NCI-H1436 (cell line): ENCODE data around the gene ARL15.

Source experiments
- DNase-seq: peaks from one replicate; lab custom pipeline; 2025; lab: John Stamatoyannopoulos, UW

The ARL15 gene

GRCh38 chr5:54313311-54314270 is 3.2 kb upstream of the ARL15 start:
- no peak for DNase-seq

- no peak for DNase-seq
Observed at GRCh38 chr5:54312499-54312898, 2.1 kb upstream of the ARL15 start.

GRCh38 chr5:54311176-54311677 is 854 bp upstream of the ARL15 start:
- DNase-seq = no peak

GRCh38 chr5:54309691-54310432 is 511 bp downstream of the ARL15 start:
- DNase-seq = no peak

DNA sequence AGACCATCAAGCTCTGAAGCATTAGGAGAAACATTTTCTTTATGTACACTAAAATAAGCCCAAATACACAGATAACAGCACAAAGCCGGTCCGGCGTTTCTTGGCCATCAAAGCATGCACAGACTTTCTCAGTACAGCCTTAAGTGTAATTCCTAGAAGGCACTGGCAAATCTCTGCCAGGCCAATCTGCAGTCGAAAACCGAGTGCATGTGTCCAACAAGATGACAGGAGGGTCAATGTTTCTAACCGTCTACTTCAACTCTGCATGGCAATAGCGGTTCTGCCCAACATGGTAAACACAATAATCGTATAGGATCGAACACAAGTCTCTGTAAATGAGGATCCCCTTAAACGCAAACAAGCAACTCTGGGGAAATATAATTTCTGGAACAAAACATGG is 1.1 kb downstream of the ARL15 start:
- DNase-seq = no peak

DNA sequence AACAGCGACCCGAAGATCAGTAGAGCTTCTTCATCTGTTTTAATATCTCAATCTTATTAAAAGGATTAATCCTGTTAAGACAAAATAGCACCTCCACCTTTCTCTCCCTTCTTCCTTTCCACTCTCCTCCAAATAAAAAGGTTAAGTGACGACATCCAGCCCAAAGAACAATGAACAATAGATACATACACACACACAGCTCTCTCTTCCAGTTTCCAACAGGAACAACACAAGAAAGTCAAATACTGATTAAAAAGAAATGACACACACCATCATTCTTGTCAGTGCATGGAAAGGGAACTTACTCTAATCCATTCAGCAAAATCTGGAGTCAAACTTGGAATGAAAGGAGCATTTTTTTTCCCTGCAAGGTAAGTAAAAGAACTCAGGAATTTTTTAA is 2.8 kb downstream of the ARL15 start:
- DNase-seq = no peak

- DNase-seq = no peak
Observed at GRCh38 chr5:54306893-54307292, 3.5 kb downstream of the ARL15 start.

GRCh38 chr5:54305737-54306136 is 4.6 kb downstream of the ARL15 start:
- DNase-seq = no peak

GRCh38 chr5:54304040-54304439 is 6.3 kb downstream of the ARL15 start:
- DNase-seq = no peak

- no peak for DNase-seq
Observed at GRCh38 chr5:54302267-54302687, 8.1 kb downstream of the ARL15 start.

DNA sequence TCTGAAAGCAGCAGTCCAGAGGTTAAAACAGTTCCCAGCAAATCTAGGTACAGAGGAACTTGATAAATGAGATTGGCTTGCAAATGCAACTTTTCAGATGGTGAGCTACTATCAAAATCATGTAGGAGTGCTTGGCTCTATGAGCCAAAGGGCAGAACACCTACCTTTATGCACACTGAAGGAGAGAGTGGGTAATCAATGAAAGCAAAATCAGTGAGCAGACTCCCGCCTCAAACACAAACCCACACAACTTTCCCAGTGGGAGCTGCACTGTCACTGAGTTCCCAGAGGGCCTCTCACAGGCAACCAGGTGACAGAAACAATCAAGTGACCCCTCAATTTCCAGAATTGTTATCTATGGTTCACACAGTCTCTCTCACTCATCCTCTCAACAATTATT is 8.5 kb downstream of the ARL15 start:
- DNase-seq = no peak

GRCh38 chr5:54301220-54301619 is 9.2 kb downstream of the ARL15 start:
- DNase-seq = no peak

DNA sequence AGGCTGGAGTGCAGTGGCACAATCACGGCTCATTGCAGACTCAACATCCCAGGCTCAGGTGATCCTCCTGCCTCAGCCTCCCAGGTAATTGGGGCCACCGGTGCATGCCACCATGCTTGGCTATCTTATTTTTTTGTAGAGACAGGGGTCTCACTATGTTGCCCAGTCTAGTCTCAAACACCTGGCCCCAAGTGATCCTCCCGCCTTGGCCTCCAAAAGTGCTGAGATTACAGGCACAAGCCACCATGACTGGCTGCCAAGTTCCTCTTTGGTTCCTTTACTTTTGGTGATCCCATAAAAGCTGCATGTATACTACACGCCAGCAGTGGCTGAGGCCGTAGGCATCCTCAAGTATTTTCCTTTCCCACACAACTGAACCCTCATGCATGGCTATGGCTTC is 11.4 kb downstream of the ARL15 start:
- no peak for DNase-seq

DNA sequence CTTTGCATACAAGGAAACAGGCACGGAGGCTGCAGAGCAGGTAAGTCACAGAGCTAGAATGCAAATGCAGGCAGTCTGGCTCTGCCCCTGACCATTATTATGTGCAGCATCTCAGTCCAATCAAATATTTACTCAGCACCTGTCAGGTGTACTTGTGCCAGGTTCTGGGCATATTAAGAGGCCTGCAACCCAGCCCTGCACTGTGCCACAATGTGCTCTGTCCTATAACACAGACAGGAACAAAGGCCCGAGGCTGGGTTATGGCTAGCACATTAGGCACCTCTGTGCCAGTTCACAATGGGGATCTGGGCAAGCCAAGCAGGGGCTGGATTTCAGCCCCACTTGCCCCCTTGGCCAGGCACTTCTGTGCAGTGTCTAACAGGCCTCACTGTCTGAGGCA is 14.0 kb downstream of the ARL15 start:
- no peak for DNase-seq

DNA sequence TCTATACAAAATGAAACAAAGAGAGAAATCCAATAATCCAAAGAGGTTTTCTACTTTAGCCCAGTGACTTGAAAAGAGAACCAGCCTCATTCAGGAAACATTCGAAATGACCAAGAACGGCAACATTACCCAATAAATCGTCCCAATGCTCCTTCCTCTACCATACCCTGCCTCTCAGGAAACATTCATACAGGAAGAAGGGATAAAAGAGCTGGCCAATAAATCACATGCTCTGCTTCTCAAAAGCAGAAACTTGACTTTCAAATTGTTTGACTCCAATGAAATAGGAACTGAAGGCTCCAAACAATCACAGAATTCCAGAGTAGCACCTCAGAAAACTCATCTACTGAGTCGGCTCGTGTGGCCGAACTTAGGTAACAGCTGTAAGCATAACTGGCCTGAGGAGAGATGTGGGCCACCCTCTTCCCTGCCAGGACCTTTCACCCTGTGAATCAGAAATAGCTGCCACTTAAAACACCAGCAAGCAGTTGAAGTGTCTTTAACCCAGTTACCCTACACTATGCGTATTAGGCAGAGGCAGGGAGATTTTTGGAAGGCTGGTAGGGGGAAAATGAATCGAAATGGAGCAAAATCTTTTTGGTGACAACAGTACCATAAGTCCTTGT is 14.6 kb downstream of the ARL15 start:
- no peak for DNase-seq

DNA sequence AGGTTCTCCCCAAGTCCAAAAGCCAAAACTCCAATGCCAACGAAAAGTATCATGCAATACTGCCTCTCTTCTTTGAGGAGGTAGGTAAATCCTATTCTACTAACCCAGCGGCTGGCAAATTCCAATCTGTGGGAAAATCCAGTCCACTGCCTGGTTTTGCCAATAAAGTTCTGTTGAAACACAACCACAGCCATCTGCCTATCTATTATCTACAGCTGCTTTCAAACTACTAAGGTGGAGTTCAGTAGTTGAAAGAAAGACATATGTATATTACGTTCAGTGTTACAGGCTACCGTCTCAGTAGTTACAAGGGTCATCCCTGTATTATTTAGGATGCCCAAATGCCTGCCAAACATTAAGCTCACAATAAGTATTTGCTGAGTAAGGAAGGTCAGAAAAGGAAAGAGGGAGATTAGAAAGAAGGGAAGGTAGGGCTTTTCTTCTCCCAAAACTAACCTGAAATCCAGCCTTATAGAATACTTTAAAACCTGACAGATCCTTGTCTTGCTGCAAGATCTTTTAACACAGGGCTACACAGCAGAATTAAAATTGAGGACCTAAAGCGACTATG is 16.2 kb downstream of the ARL15 start:
- DNase-seq = no peak

GRCh38 chr5:54292866-54293265 is 17.5 kb downstream of the ARL15 start:
- DNase-seq = no peak

DNA sequence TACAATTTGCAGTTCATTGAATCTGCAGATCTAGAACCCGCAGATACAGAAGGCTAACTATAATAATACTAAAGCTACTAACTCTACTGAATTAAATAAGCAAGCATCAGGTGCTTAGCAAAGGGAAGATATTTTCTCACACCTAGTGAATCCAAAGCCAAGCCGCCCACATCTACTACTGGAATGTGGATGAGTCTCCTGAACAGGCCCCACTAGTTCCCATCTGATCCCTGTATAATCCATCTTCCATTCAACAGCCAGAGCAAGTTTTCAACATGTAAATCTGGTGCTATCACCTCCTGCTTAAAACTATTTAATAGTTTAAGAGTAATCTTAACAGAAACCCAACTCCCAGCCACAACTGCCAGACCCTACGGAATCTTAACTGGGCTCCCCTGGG is 18.9 kb downstream of the ARL15 start:
- DNase-seq = no peak

DNA sequence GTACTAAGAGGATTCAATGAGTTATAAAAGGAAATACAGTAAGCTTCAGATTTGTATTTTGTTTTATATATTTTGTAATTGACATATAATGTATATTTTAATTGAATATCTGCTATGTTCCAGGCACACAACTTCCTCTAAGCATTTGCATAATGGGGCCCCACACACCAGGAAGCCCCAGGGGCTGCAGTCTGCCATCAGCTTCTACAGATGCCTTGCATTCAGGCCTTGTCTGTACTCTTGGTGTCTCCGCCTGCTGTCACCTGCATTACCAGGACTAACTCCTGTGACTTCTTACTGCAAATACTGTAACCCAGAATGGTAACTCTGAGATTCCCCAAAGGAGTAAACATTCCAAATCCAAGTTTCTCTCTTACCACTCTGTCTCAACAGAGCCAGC is 20.6 kb downstream of the ARL15 start:
- DNase-seq = no peak

DNA sequence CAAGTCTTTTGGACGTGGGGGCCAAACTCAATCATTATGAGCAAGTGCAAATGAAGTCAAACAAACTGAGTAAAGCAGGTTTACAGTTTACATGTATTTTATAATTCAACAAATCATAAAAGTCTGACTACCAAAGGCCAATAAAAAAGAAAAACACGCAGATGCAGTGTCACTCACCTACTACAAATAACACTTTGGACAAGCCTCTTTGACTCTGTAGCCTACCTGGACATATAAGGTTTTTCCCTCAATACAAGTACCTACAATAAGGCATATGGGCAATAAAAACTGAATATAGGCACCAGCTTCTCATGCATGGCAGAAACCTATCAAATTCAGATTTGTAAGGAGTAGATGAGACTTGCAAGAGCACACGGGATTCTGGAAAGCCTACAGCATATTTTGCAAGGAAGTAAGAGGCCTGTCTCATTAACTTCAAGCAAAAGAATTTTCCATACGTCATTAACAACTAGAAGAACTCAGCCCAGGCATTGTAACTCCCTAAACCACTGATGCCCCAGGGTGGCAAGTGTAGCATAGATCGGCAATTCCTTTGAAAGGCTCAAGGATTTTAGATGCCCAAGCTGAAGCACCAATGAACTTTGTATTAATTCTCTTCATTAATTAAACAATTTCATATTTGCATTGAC is 21.7 kb downstream of the ARL15 start:
- no peak for DNase-seq

DNA sequence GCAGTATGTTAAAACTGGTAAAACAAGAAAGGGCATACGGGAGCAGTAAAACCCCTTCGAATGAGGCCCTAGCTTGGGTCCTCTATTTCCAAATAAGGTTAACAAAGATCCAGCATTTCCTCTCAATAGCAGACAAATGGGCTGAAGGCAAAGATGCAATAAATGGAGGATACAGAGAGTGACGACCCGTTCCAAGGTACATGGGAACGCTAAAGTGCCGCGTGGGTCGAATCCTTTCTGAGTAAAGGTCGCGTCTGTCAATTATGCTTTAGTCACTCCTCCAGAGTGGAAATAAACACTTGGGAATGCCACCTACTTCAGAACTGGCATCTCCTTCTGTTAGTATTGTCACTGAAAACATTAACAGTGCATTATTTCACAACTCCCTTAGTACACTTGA is 24.7 kb downstream of the ARL15 start:
- no peak for DNase-seq

GRCh38 chr5:54284586-54284985 is 25.8 kb downstream of the ARL15 start:
- no peak for DNase-seq
